Measurements from ENCODE around the gene FOXO1.

DNA sequence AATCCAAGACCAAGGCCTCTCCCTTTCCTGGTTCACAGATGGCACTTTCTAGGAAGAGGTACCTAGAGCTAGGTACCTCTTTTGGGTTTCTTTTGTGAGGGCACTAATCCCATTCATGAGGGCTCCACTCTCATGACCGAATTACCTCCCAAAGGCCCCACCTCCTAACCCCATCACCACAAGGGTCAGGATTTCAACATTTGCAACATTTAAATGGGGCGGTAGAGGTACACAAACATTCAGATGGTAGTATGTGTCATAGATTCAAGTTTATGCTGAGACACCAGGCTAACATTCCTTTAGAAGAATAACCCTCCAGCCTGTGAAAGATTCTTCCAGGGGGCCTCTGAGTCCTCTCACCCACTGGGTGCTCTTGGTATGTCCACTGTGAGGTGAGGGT is 116.3 kb downstream of the FOXO1 start:
- no peak for TF ChIP-seq POLR2A (IDR thresholded peaks at IDR 0.05; ENCODE audit: low read depth)
- TF ChIP-seq, protein P1, sequence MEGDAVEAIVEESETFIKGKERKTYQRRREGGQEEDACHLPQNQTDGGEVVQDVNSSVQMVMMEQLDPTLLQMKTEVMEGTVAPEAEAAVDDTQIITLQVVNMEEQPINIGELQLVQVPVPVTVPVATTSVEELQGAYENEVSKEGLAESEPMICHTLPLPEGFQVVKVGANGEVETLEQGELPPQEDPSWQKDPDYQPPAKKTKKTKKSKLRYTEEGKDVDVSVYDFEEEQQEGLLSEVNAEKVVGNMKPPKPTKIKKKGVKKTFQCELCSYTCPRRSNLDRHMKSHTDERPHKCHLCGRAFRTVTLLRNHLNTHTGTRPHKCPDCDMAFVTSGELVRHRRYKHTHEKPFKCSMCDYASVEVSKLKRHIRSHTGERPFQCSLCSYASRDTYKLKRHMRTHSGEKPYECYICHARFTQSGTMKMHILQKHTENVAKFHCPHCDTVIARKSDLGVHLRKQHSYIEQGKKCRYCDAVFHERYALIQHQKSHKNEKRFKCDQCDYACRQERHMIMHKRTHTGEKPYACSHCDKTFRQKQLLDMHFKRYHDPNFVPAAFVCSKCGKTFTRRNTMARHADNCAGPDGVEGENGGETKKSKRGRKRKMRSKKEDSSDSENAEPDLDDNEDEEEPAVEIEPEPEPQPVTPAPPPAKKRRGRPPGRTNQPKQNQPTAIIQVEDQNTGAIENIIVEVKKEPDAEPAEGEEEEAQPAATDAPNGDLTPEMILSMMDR (IDR thresholded peaks at IDR 0.05), result no peak
- TF ChIP-seq EP300 (IDR thresholded peaks at IDR 0.05), result no peak
- no peak for TF ChIP-seq POLR2AphosphoS5 (IDR thresholded peaks at IDR 0.05)

Data from esophagus muscularis mucosa (tissue), 4 donors.